IMR-90 (cell line): Measurements from ENCODE around the gene GFPT1. TPM values are rescaled to one million over a fixed set of nuclear protein-coding genes. Genes with fewer than 3 reads are reported as not detected.

ENCODE experiments used
- ATAC-seq: fragments of 200-7000 bp; cut with Tn5 transposase; 2 replicates; pipeline ENCODE4 v1.9.1; 2020; ENCODE audit warnings: low read depth, mild to moderate bottlenecking, moderate library complexity
- BruUV-seq: library from RNA; stranded (reverse); fragments of 400-500 nt; replicated peaks from 2 replicates; lab custom pipeline; 2021; lab: Mats Ljungman, UMichigan
- CTCF ChIA-PET: fragments of 300-600 bp; formaldehyde crosslinking; extraction: SDS; loops from one replicate; lab custom pipeline; 2021; ENCODE audit warnings: antibody characterized with exemption; lab: Yijun Ruan, JAX
- POLR2A ChIA-PET: fragments of 300-600 bp; sonication (Branson Sonifier 250); formaldehyde crosslinking; loops from one replicate; lab custom pipeline; 2022; ENCODE audit warnings: antibody characterized with exemption; ENCODE audit not compliant: unreplicated experiment; lab: Charles Lee
- DNase-seq: peaks from one replicate; pipeline ENCODE4 v3.0.0; 2013
- H2AFZ ChIP-seq: replicated peaks from 2 replicates; pipeline ENCODE3; 2013; ENCODE audit warnings: low read length, mild to moderate bottlenecking; ENCODE audit not compliant: poor library complexity
- H2AK5ac ChIP-seq: 2 replicates; pipeline ENCODE4 v1.6.1; 2013; ENCODE audit warnings: low read depth, low read length, inconsistent platforms
- H2AK9ac ChIP-seq: replicated peaks from 2 replicates; pipeline ENCODE3; 2013; ENCODE audit warnings: mild to moderate bottlenecking, low read depth, low read length, moderate library complexity; ENCODE audit not compliant: poor library complexity
- H2BK120ac ChIP-seq: 2 replicates; pipeline ENCODE4 v1.6.1; 2013; ENCODE audit warnings: low read depth, low read length, inconsistent platforms
- H2BK15ac ChIP-seq: 3 replicates; pipeline ENCODE4 v1.6.1; 2013; ENCODE audit warnings: low read depth, low read length, inconsistent platforms
- H2BK20ac ChIP-seq: 2 replicates; pipeline ENCODE4 v1.6.1; 2013; ENCODE audit warnings: low read depth, mild to moderate bottlenecking, inconsistent platforms, low read length, moderate library complexity
- H2BK5ac ChIP-seq: 2 replicates; pipeline ENCODE4 v1.6.1; 2013; ENCODE audit warnings: mild to moderate bottlenecking, low read depth, low read length, inconsistent platforms; ENCODE audit not compliant: poor library complexity, severe bottlenecking
- H3K14ac ChIP-seq: replicated peaks from 2 replicates; pipeline ENCODE4 v1.6.1; 2013; ENCODE audit warnings: low read depth, low read length, inconsistent platforms
- H3K18ac ChIP-seq: 2 replicates; pipeline ENCODE4 v1.6.1; 2013; ENCODE audit warnings: low read depth, low read length, control low read depth
- H3K23ac ChIP-seq: 2 replicates; pipeline ENCODE4 v1.6.1; 2013; ENCODE audit warnings: low read depth, low read length, inconsistent platforms
- H3K27ac ChIP-seq: 2 replicates; pipeline ENCODE4 v1.5.1; 2013; ENCODE audit warnings: mild to moderate bottlenecking, control low read depth, low read length; ENCODE audit not compliant: insufficient read depth
- H3K27me3 ChIP-seq: 2 replicates; pipeline ENCODE4 v1.6.1; 2013; ENCODE audit warnings: low read length; ENCODE audit not compliant: control insufficient read depth, insufficient read depth
- H3K36me3 ChIP-seq: 2 replicates; pipeline ENCODE4 v1.6.1; 2013; ENCODE audit warnings: low read length, mixed read lengths; ENCODE audit not compliant: control insufficient read depth, insufficient read depth
- H3K4ac ChIP-seq: 2 replicates; pipeline ENCODE4 v1.6.1; 2013; ENCODE audit warnings: low read depth, low read length, inconsistent platforms
- H3K4me1 ChIP-seq: 2 replicates; pipeline ENCODE4 v1.6.1; 2013; ENCODE audit warnings: low read length, mixed read lengths; ENCODE audit not compliant: control insufficient read depth, insufficient read depth
- H3K4me2 ChIP-seq: 2 replicates; pipeline ENCODE4 v1.6.1; 2013; ENCODE audit warnings: low read depth, mild to moderate bottlenecking, control low read depth, low read length, moderate library complexity
- H3K4me3 ChIP-seq: 2 replicates; pipeline ENCODE4 v1.5.1; 2013; ENCODE audit warnings: low read depth, mild to moderate bottlenecking, control low read depth, low read length, moderate library complexity; ENCODE audit not compliant: insufficient read depth
- H3K56ac ChIP-seq: 2 replicates; pipeline ENCODE4 v1.6.1; 2013; ENCODE audit warnings: low read length, inconsistent platforms; ENCODE audit not compliant: insufficient read depth; ENCODE audit errors: extremely low read depth
- H3K79me1 ChIP-seq, 2 experiments: 2 replicates each; pipeline ENCODE4 v1.6.1; 2013; ENCODE audit warnings: low read length in 2 of 2, inconsistent platforms in 1 of 2, low read depth in 1 of 2
- H3K9ac ChIP-seq: 2 replicates; pipeline ENCODE4 v1.6.1; 2013; ENCODE audit warnings: low read depth, low read length, control low read depth
- H3K9me1 ChIP-seq: 2 replicates; pipeline ENCODE4 v1.6.1; 2013; ENCODE audit warnings: low read length, inconsistent platforms; ENCODE audit not compliant: insufficient read depth
- H3K9me3 ChIP-seq: 2 replicates; pipeline ENCODE4 v1.6.1; 2013; ENCODE audit warnings: low read length; ENCODE audit not compliant: control insufficient read depth, insufficient read depth
- H4K20me1 ChIP-seq: 2 replicates; pipeline ENCODE4 v1.6.1; 2013; ENCODE audit warnings: low read length, inconsistent platforms; ENCODE audit not compliant: insufficient read depth
- H4K5ac ChIP-seq: 2 replicates; pipeline ENCODE4 v1.6.1; 2013; ENCODE audit warnings: mild to moderate bottlenecking, low read depth, low read length, control low read depth
- H4K8ac ChIP-seq, 2 experiments: 2 replicates each; pipeline ENCODE4 v1.6.1; 2013; ENCODE audit warnings: low read depth in 2 of 2, low read length in 2 of 2, control low read depth in 1 of 2, inconsistent platforms in 1 of 2
- H4K91ac ChIP-seq: 2 replicates; pipeline ENCODE4 v1.6.1; 2013; ENCODE audit warnings: low read depth, low read length, inconsistent platforms; ENCODE audit not compliant: insufficient read depth
- BHLHE40 ChIP-seq: fragments of 150-350 bp; IDR thresholded peaks from 2 replicates; pipeline ENCODE4 v1.6.1; 2016; ENCODE audit warnings: mild to moderate bottlenecking, low read depth, low read length
- CEBPB ChIP-seq: IDR thresholded peaks from 2 replicates; pipeline ENCODE4 v1.6.1; 2012; ENCODE audit warnings: low read depth, low read length, improper control_type of control experiment
- CHD1 ChIP-seq: IDR thresholded peaks from 2 replicates; pipeline ENCODE4 v1.6.1; 2012; ENCODE audit warnings: low read depth, low read length, improper control_type of control experiment
- CTCF ChIP-seq: conservative IDR thresholded peaks from 2 replicates; pipeline ENCODE4 v1.5.1; 2012; ENCODE audit warnings: mild to moderate bottlenecking, low read depth, low read length, improper control_type of control experiment
- ELK1 ChIP-seq: fragments of 150-350 bp; IDR thresholded peaks from 2 replicates; pipeline ENCODE4 v1.6.1; 2016; ENCODE audit warnings: low read depth, mild to moderate bottlenecking, low read length, moderate library complexity, borderline replicate concordance
- FOS ChIP-seq: fragments of 150-350 bp; IDR thresholded peaks from 2 replicates; pipeline ENCODE4 v1.6.1; 2016; ENCODE audit warnings: low read depth, low read length
- MAFK ChIP-seq: IDR thresholded peaks from 2 replicates; pipeline ENCODE4 v1.6.1; 2012; ENCODE audit warnings: low read depth, low read length, improper control_type of control experiment
- MAZ ChIP-seq: IDR thresholded peaks from 2 replicates; pipeline ENCODE4 v1.6.1; 2012; ENCODE audit warnings: low read depth, mild to moderate bottlenecking, low read length, improper control_type of control experiment, moderate library complexity, borderline replicate concordance
- MXI1 ChIP-seq: IDR thresholded peaks from 2 replicates; pipeline ENCODE4 v1.6.1; 2012; ENCODE audit warnings: low read depth, mild to moderate bottlenecking, low read length, moderate library complexity, borderline replicate concordance
- NFE2L2 ChIP-seq: fragments of 150-350 bp; IDR thresholded peaks from 2 replicates; pipeline ENCODE4 v1.6.1; 2016; ENCODE audit warnings: low read depth, mild to moderate bottlenecking, low read length
- POLR2A ChIP-seq: IDR thresholded peaks from 2 replicates; pipeline ENCODE4 v1.6.1; 2012; ENCODE audit warnings: mild to moderate bottlenecking, low read depth, low read length
- RAD21 ChIP-seq: IDR thresholded peaks from 2 replicates; pipeline ENCODE4 v1.6.1; 2012; ENCODE audit warnings: low read length, improper control_type of control experiment
- RCOR1 ChIP-seq: IDR thresholded peaks from 2 replicates; pipeline ENCODE4 v1.6.1; 2012; ENCODE audit warnings: mild to moderate bottlenecking, low read length, improper control_type of control experiment; ENCODE audit not compliant: insufficient replicate concordance
- RFX5 ChIP-seq: IDR thresholded peaks from 2 replicates; pipeline ENCODE4 v1.8.0; 2012; ENCODE audit warnings: low read depth, mild to moderate bottlenecking, low read length, moderate library complexity
- SMC3 ChIP-seq: fragments of 150-350 bp; IDR thresholded peaks from 2 replicates; pipeline ENCODE4 v1.6.1; 2016; ENCODE audit warnings: low read depth, mild to moderate bottlenecking, antibody characterized with exemption, low read length, moderate library complexity
- USF2 ChIP-seq: fragments of 150-350 bp; IDR thresholded peaks from 2 replicates; pipeline ENCODE4 v1.6.1; 2017; ENCODE audit warnings: mild to moderate bottlenecking, antibody characterized with exemption, low read length, low read depth
- WGBS, 2 experiments: methylation state at CpG; one replicate each; pipeline versions ENCODE4 v1.1.5 to v1.1.7; 2013; ENCODE audit warnings: missing lambda C conversion rate in 2 of 2; ENCODE audit not compliant: insufficient read length in 1 of 2; ENCODE audit errors: extremely low coverage in 2 of 2; 5-methylcytosine and 5-hydroxymethylcytosine counted together
- dilution Hi-C: fragments of 300-500 bp; cut with HindIII; formaldehyde crosslinking; loops from one replicate; pipeline ENCODE4 v1.14.3; 2018; ENCODE audit warnings: low sequenced_read_pairs; ENCODE audit not compliant: unreplicated experiment
- in situ Hi-C: fragments of 300-500 bp; cut with MboI; formaldehyde crosslinking; loops from 3 replicates; pipeline ENCODE4 v1.14.3; 2019; ENCODE audit warnings: low sequenced_read_pairs, inconsistent platforms, mixed read lengths
- intact Hi-C: fragments of 100-400 bp; cut with micrococcal nuclease; formaldehyde crosslinking; loops from 2 replicates; pipeline ENCODE4 v1.10.0; 2022
- polyA plus RNA-seq, 3 experiments: library from polyadenylated mRNA; depleted of rRNA; stranded (reverse); fragments of >200 nt; gene quantifications; 2 replicates each; pipeline ENCODE4 v1.2.3, GENCODE V29; 2012; ENCODE audit warnings: low replicate concordance in 1 of 3
- total RNA-seq: library from RNA; depleted of rRNA; stranded (reverse); fragments of >200 nt; gene quantifications from 2 replicates; pipeline ENCODE4 v1.2.3, GENCODE V29; 2012

GFPT1 gene
- total and polyA plus RNA-seq, 2 of the 4 experiments (the other 2 are of a cell fraction): 23.5 to 52.9 TPM

GRCh38 chr2:69428981-69429380, 42.0 kb upstream of the GFPT1 start:
- Histone ChIP-seq H4K8ac (no peak overlapping the region), H3K36me3 (peaks cover 27% of the 10 kb centered on the region), H4K20me1 (no peaks in the 10 kb centered on the region), H3K18ac (no peak overlapping the region), H2AK5ac (no peak overlapping the region), H3K56ac (no peak overlapping the region), H2AK9ac (no peak overlapping the region), H4K91ac (no peak overlapping the region), H2AFZ (no peak overlapping the region), H3K9me3 (no peaks in the 10 kb centered on the region), H2BK20ac (no peak overlapping the region), H3K4ac (no peak overlapping the region), H3K14ac (no peak overlapping the region), H3K4me1 (no peaks in the 10 kb centered on the region), H3K4me3 (no peak overlapping the region), H3K9ac (no peak overlapping the region), H2BK120ac (no peak overlapping the region), H4K5ac (no peak overlapping the region), H3K9me1 (no peaks in the 10 kb centered on the region), H3K4me2 (no peak overlapping the region), H3K79me1 (peaks cover 7 to 13% of the 10 kb centered on the region in 2 experiments; a peak in 2 of 4 replicates), H2BK15ac (no peak overlapping the region), H3K27me3 (no peaks in the 10 kb centered on the region), H3K23ac (no peak overlapping the region), H2BK5ac (no peak overlapping the region), H3K27ac (no peak overlapping the region)
- in situ Hi-C loops (no loop called here), intact Hi-C loops (no loop called here), dilution Hi-C loops (no loop called here)
- no peak for TF ChIP-seq CHD1
- no peak for TF ChIP-seq ELK1
- TF ChIP-seq CEBPB: no peak
- no peak for TF ChIP-seq MAZ
- no peak for TF ChIP-seq RAD21
- no peak for TF ChIP-seq MXI1
- TF ChIP-seq FOS: no peak
- TF ChIP-seq USF2: no peak
- no peak for TF ChIP-seq MAFK
- TF ChIP-seq SMC3: no peak
- TF ChIP-seq POLR2A: no peak
- TF ChIP-seq RCOR1: no peak
- TF ChIP-seq CTCF: no peak
- TF ChIP-seq BHLHE40: no peak
- TF ChIP-seq RFX5: no peak
- TF ChIP-seq NFE2L2: no peak
- WGBS, 2 experiments: no CpG with 5 or more reads among the region's 2 CpGs
- DNase-seq: peak; percentile 5
- BruUV-seq: no TSS peak
- ChIA-PET CTCF (no interaction called here), POLR2A (no interaction called here)
- ATAC-seq: no peak
